ENCODE results near the gene DNAJA4.

DNA sequence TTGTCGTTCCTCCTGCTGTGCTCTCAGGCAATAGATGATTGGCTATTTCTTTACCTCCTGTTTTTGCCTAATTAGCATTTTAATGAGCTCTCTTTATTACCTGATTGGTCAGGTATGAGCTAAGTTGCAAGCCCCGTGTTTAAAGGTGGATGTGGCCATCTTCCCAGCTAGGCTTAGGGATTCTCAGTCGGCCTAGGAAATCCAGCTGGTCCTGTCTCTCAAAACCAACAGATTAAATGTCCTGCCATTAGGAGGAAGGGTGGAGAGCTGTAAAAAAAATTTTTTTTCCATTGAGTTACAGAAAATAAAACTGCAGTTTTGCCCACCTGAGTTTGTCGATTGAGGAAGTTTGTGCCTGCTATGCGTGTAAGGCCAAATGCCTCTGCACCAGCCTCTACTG lies 24.6 kb upstream of the DNAJA4 start:
- TF ChIP-seq CTCF (IDR thresholded peaks at IDR 0.05) (no peak), POLR2A (IDR thresholded peaks at IDR 0.05) (no peak)
